ENCODE data around the gene ABCD1.

The ABCD1 gene

GRCh38 chrX:153735274-153735673, 10.6 kb downstream of the ABCD1 start:
- Histone ChIP-seq H3K4me3 (ENCODE audit: low read depth, low read length) (no peak overlapping the region), H3K9me3 (ENCODE audit: control insufficient read depth, insufficient read depth, low read depth, low read length) (no peaks in the 10 kb centered on the region), H3K4me1 (ENCODE audit: control insufficient read depth, insufficient read depth, low read length) (no peaks in the 10 kb centered on the region), H3K36me3 (ENCODE audit: control insufficient read depth in 2 of 2, insufficient read depth in 1 of 2, low read length in 2 of 2) (peaks cover 0 to 30% of the 10 kb centered on the region in 2 experiments; a peak in 1 of 3 replicates), H3K27ac (ENCODE audit: extremely low read depth, low read depth, low read length) (no peak overlapping the region)
- TF ChIP-seq ZNF488 (tag by site-specific recombination; IDR thresholded peaks at IDR 0.05): no peak
- peak; percentile 15; the same call in 1 of the 2 replicates for TF ChIP-seq TCF7L2 (IDR thresholded peaks at IDR 0.05; ENCODE audit: borderline replicate concordance, low read depth, low read length)
- TF ChIP-seq, protein P1, sequence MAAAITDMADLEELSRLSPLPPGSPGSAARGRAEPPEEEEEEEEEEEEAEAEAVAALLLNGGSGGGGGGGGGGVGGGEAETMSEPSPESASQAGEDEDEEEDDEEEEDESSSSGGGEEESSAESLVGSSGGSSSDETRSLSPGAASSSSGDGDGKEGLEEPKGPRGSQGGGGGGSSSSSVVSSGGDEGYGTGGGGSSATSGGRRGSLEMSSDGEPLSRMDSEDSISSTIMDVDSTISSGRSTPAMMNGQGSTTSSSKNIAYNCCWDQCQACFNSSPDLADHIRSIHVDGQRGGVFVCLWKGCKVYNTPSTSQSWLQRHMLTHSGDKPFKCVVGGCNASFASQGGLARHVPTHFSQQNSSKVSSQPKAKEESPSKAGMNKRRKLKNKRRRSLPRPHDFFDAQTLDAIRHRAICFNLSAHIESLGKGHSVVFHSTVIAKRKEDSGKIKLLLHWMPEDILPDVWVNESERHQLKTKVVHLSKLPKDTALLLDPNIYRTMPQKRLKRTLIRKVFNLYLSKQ (tag by site-specific recombination; IDR thresholded peaks at IDR 0.05; ENCODE audit: borderline replicate concordance): no peak
- TF ChIP-seq ZNF16 (tag by site-specific recombination; IDR thresholded peaks at IDR 0.05; ENCODE audit: low read depth): no peak
- no peak for TF ChIP-seq ZNF791 (tag by site-specific recombination; IDR thresholded peaks at IDR 0.05)
- ChIA-PET POLR2A (no interaction called here), CTCF (interaction anchor here (0.6 kb wide), 1 partner anchor 794 kb away, joined by 3 read pairs; no protein-coding TSS in a partner anchor)

- TF ChIP-seq ZNF341 (tag by site-specific recombination; IDR thresholded peaks at IDR 0.05; ENCODE audit: low read depth) (no peak), ZNF624 (tag by site-specific recombination; IDR thresholded peaks at IDR 0.05) (no peak), ZNF473 (tag by site-specific recombination; IDR thresholded peaks at IDR 0.05) (no peak)
- Histone ChIP-seq H3K4me1 (ENCODE audit: control insufficient read depth, insufficient read depth, low read length) (no peaks in the 10 kb centered on the region), H3K4me3 (ENCODE audit: low read depth, low read length) (no peak overlapping the region), H3K9me3 (ENCODE audit: control insufficient read depth, insufficient read depth, low read depth, low read length) (no peaks in the 10 kb centered on the region), H3K36me3 (ENCODE audit: control insufficient read depth in 2 of 2, insufficient read depth in 1 of 2, low read length in 2 of 2) (peaks cover 0 to 34% of the 10 kb centered on the region in 2 experiments; a peak in 1 of 3 replicates), H3K27ac (ENCODE audit: extremely low read depth, low read depth, low read length) (no peak overlapping the region)
- CTCF ChIA-PET: interaction anchor here (0.6 to 0.7 kb wide), 2 partner anchors 210 to 795 kb away, joined by 3 read pairs; no protein-coding TSS in a partner anchor
- POLR2A ChIA-PET: no interaction called here
Observed at GRCh38 chrX:153736071-153736820, 11.6 kb downstream of the ABCD1 start.

DNA sequence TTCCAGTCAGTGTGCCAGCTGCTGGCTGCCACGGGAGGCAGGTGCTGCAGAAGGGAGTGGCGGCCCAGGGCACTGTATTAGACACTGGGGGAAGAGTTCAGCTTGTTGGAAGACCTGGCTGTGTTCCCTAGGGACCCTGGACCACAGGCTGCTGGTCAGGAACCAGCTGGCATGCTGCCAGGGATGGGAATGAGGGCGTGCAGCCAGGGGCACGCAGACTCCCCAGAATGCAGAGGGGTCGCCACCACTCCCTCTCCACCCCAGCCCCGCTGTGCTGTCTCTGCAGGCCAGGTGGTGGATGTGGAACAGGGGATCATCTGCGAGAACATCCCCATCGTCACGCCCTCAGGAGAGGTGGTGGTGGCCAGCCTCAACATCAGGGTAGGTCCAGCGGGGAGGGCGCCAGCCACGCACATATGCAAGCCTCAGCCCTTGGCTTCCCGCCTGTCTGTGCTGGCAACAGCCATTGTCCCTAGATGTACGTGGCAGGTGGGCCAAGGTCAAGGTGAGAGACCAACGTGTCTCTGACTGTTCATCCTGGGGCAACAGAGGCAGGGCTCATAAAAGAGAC, 12.3 kb downstream of the ABCD1 start:
- H3K4me1 ChIP-seq (ENCODE audit: control insufficient read depth, insufficient read depth, low read length): no peaks in the 10 kb centered on the region
- H3K36me3 ChIP-seq (ENCODE audit: control insufficient read depth in 2 of 2, insufficient read depth in 1 of 2, low read length in 2 of 2): peaks cover 0 to 28% of the 10 kb centered on the region in 2 experiments; a peak in 1 of 3 replicates
- H3K9me3 ChIP-seq (ENCODE audit: control insufficient read depth, insufficient read depth, low read depth, low read length): no peaks in the 10 kb centered on the region
- POLR2A ChIA-PET: no interaction called here
- CTCF ChIA-PET: no interaction called here
- H3K27ac ChIP-seq (ENCODE audit: extremely low read depth, low read depth, low read length): no peak overlapping the region
- H3K4me3 ChIP-seq (ENCODE audit: low read depth, low read length): no peak overlapping the region
- no peak for TF ChIP-seq ZBTB1 (tag by site-specific recombination; IDR thresholded peaks at IDR 0.05)
- no peak for TF ChIP-seq ZNF112 (tag by site-specific recombination; IDR thresholded peaks at IDR 0.05)
- no peak for TF ChIP-seq ZNF510 (tag by site-specific recombination; IDR thresholded peaks at IDR 0.05; ENCODE audit: insufficient replicate concordance)
- TF ChIP-seq, protein P2, sequence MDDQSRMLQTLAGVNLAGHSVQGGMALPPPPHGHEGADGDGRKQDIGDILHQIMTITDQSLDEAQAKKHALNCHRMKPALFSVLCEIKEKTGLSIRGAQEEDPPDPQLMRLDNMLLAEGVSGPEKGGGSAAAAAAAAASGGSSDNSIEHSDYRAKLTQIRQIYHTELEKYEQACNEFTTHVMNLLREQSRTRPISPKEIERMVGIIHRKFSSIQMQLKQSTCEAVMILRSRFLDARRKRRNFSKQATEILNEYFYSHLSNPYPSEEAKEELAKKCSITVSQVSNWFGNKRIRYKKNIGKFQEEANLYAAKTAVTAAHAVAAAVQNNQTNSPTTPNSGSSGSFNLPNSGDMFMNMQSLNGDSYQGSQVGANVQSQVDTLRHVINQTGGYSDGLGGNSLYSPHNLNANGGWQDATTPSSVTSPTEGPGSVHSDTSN (CRISPR knock-in tag; IDR thresholded peaks at IDR 0.05): 0 out of 2 replicates have a peak, but pooled peaks have one; percentile 70
- no peak for TF ChIP-seq KLF16 (tag by site-specific recombination; IDR thresholded peaks at IDR 0.05)
- TF ChIP-seq ZNF404 (tag by site-specific recombination; IDR thresholded peaks at IDR 0.05): no peak
- TF ChIP-seq, protein P3, sequence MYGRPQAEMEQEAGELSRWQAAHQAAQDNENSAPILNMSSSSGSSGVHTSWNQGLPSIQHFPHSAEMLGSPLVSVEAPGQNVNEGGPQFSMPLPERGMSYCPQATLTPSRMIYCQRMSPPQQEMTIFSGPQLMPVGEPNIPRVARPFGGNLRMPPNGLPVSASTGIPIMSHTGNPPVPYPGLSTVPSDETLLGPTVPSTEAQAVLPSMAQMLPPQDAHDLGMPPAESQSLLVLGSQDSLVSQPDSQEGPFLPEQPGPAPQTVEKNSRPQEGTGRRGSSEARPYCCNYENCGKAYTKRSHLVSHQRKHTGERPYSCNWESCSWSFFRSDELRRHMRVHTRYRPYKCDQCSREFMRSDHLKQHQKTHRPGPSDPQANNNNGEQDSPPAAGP (tag by site-specific recombination; IDR thresholded peaks at IDR 0.05): peak; percentile 61; the same call in 1 of the 2 replicates
- no peak for TF ChIP-seq ZNF433 (tag by site-specific recombination; IDR thresholded peaks at IDR 0.05; ENCODE audit: low read depth)
- TF ChIP-seq ZNF623 (tag by site-specific recombination; IDR thresholded peaks at IDR 0.05): no peak
- no peak for TF ChIP-seq ZNF654 (tag by site-specific recombination; IDR thresholded peaks at IDR 0.05; ENCODE audit: low read depth)
- TF ChIP-seq ZNF341 (tag by site-specific recombination; IDR thresholded peaks at IDR 0.05; ENCODE audit: low read depth): peak; percentile 21; the same call in 1 of the 2 replicates
- peak; percentile 64 for TF ChIP-seq ZBTB20 (tag by site-specific recombination; IDR thresholded peaks at IDR 0.05)
- TF ChIP-seq ZNF426 (tag by site-specific recombination; IDR thresholded peaks at IDR 0.05): no peak
- TF ChIP-seq ZNF184 (tag by site-specific recombination; IDR thresholded peaks at IDR 0.05): no peak
- TF ChIP-seq ZNF785 (tag by site-specific recombination; IDR thresholded peaks at IDR 0.05): no peak

Data from HEK293 (cell line).